ENCODE measurements around the gene RNF181. TPM values are rescaled to one million over a fixed set of nuclear protein-coding genes. Genes with fewer than 3 reads are reported as not detected.

Gene RNF181
- total and polyA plus RNA-seq, 2 of the 13 experiments (the other 11 are each of a cell fraction or from before 2014, with no cell fraction given), result 224 to 578 TPM

- no peak for TF ChIP-seq ZNF746 (CRISPR knock-in tag; IDR thresholded peaks at IDR 0.05)
- no peak for TF ChIP-seq DBP (CRISPR knock-in tag; IDR thresholded peaks at IDR 0.05; ENCODE audit: not compliant biosample characterization)
- TF ChIP-seq ZBTB7B (CRISPR knock-in tag; IDR thresholded peaks at IDR 0.05), result no peak
- no peak for TF ChIP-seq TOPORS (CRISPR knock-in tag; IDR thresholded peaks at IDR 0.05)
- 0 out of 2 replicates have a peak, but pooled peaks have one; percentile 13 for TF ChIP-seq ZNF687 (CRISPR knock-in tag; IDR thresholded peaks at IDR 0.05)
- 0 out of 2 replicates have a peak, but pooled peaks have one; percentile 14 for TF ChIP-seq ZC3H13 (CRISPR knock-in tag; IDR thresholded peaks at IDR 0.05)
- no peak for TF ChIP-seq MBD4 (IDR thresholded peaks at IDR 0.05; ENCODE audit: borderline replicate concordance, low read length)
Observed at GRCh38 chr2:85553184-85553583, 42.4 kb upstream of the RNF181 start (continued).
